ENCODE results near the gene HIF3A.

HIF3A gene

DNA sequence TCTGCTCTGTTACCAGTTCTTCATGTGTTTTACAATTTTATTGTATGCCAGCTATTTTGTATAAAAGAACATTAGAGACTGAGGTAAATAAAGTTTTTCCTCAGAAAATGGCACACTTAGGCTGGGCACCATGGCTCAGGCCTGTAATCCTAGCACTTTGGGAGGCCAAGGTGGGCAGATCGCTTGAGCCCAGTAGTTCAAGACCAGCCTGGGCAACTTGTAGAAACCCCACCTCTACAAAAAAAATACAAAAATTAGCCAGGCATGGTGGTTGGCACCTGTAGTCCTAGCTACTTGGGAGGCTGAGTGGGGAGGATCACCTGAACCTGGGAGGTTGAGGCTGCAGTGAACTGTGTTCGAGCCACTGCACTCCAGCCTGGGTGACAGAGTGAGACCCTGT lies 84.5 kb downstream of the HIF3A start:
- Histone ChIP-seq H3K9me3 (no peaks in the 10 kb centered on the region), H3K36me3 (peaks cover 11 to 60% (median 58%) of the 10 kb centered on the region in 3 donors), H3K27me3 (no peaks in the 10 kb centered on the region), H3K4me1 (peaks cover 5 to 49% (median 27%) of the 10 kb centered on the region in 4 donors), H3K27ac (peak overlapping the region; percentile 22 to 23), H3K4me3 (no peak overlapping the region)
- intact Hi-C loops (cut with DNase I; ENCODE audit: low total_unique reads): no loop called here
- peak in 1 of 2 donors; percentile 21 for DNase-seq
- TF ChIP-seq, protein P1, sequence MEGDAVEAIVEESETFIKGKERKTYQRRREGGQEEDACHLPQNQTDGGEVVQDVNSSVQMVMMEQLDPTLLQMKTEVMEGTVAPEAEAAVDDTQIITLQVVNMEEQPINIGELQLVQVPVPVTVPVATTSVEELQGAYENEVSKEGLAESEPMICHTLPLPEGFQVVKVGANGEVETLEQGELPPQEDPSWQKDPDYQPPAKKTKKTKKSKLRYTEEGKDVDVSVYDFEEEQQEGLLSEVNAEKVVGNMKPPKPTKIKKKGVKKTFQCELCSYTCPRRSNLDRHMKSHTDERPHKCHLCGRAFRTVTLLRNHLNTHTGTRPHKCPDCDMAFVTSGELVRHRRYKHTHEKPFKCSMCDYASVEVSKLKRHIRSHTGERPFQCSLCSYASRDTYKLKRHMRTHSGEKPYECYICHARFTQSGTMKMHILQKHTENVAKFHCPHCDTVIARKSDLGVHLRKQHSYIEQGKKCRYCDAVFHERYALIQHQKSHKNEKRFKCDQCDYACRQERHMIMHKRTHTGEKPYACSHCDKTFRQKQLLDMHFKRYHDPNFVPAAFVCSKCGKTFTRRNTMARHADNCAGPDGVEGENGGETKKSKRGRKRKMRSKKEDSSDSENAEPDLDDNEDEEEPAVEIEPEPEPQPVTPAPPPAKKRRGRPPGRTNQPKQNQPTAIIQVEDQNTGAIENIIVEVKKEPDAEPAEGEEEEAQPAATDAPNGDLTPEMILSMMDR (IDR thresholded peaks at IDR 0.05): no peak

DNA sequence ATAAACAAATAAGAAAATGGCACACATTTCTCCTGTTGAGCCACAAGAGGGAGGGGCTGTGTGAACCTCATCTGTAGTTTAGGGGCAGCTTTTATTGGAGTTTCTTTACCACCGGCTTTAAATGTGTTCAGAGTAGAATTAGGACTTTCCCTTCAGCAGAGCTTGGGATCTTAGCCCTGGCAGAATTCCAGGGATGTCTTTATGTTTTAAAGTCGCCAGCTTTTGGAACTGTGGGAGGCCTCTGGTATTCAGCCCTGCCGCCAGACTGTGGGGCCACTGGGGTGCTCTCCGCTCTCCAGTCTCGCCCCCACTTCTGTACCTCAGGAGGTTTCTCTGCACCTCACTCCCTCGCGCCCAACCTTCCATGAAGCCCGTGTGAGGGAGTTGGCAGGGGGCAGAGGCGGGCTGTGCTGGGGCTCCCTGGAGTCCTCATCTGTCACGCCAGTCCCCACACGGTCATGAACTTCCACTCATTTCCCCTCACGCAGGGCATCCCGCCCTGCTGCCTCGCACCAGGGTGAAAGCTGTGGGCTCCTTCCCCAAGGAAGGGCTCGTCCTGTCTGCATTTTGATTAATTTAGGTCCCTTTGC lies 85.0 kb downstream of the HIF3A start:
- no peaks in the 10 kb centered on the region for H3K27me3 ChIP-seq
- TF ChIP-seq, protein P1 (IDR thresholded peaks at IDR 0.05): no peak
- peak overlapping the region; percentile 22 to 23 for H3K27ac ChIP-seq
- no peak overlapping the region for H3K4me3 ChIP-seq
- peaks cover 5 to 48% (median 27%) of the 10 kb centered on the region in 4 donors for H3K4me1 ChIP-seq
- intact Hi-C loops (cut with DNase I; ENCODE audit: low total_unique reads): no loop called here
- H3K9me3 ChIP-seq: no peaks in the 10 kb centered on the region
- no peak for DNase-seq
- H3K36me3 ChIP-seq: peaks cover 6 to 60% (median 58%) of the 10 kb centered on the region in 3 donors

DNA sequence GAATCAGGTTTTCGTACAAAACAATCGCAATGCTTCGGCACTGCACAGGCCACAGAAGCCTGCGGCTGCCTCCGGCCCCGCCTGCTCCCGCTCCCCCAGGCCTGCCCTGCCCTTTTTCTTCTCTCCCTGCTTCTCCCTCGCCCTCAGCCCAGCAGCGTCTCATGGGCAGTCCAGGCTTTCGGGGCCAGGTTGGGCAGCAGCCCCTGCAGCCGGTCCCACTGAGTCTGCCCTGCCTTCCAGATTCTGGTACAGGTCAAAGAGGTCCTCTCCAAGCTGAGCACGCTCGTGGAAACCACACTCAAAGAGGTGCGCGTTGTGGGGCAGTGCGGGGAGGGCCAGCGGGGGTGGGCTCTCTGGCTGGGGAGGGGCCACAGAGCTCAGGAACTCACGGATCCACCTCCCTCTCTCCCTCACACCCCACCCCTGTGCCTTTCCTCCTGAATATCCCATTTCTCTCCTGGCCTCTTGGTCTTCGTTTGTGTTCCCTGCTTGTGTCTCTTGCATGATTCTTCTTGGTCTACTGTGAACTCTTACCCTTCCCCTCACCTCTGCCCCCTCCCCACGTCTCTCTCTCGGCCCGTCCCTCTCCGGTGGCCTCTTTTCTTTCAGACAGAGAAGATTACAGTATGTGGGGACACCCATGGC lies 86.5 kb downstream of the HIF3A start:
- intact Hi-C loops (cut with DNase I; ENCODE audit: low total_unique reads): no loop called here
- H3K4me3 ChIP-seq: no peak overlapping the region
- H3K4me1 ChIP-seq: peaks cover 5 to 33% (median 16%) of the 10 kb centered on the region in 4 donors
- H3K27ac ChIP-seq: no peak overlapping the region
- peaks cover 14 to 68% (median 66%) of the 10 kb centered on the region in 3 donors for H3K36me3 ChIP-seq
- no peak for DNase-seq
- H3K9me3 ChIP-seq: no peaks in the 10 kb centered on the region
- no peaks in the 10 kb centered on the region for H3K27me3 ChIP-seq
- TF ChIP-seq, protein P1 (IDR thresholded peaks at IDR 0.05): no peak

DNA sequence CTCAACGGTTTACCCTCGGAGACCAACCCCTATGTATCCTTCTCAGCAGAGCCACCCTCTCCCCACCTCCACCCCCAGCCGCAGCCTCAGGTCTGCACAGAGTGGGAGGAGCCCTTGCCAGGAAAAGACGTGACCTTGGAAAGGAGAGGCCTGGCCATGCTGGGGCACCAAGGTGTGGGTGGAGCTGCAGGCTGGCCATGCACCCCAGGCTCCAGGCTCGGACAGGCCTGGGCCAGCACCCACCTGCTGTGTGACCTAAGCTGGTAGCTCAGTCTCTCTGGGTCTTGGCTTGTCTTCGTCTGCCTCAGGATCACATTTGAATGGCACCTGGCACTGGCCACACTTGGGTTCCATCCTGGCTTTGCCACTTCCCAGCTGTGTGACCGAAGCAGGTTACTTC lies 87.0 kb downstream of the HIF3A start:
- H3K4me3 ChIP-seq: no peak overlapping the region
- peaks cover 19 to 73% (median 72%) of the 10 kb centered on the region in 3 donors for H3K36me3 ChIP-seq
- no peaks in the 10 kb centered on the region for H3K9me3 ChIP-seq
- intact Hi-C loops (cut with DNase I; ENCODE audit: low total_unique reads): no loop called here
- H3K27ac ChIP-seq: no peak overlapping the region
- DNase-seq: no peak
- TF ChIP-seq, protein P1 (IDR thresholded peaks at IDR 0.05): no peak
- H3K4me1 ChIP-seq: peaks cover 3 to 28% (median 11%) of the 10 kb centered on the region in 4 donors
- H3K27me3 ChIP-seq: no peaks in the 10 kb centered on the region

GRCh38 chr19:46384396-46384795 lies 87.6 kb downstream of the HIF3A start:
- DNase-seq: peak in 1 of 2 donors; percentile 54
- Histone ChIP-seq H3K9me3 (no peaks in the 10 kb centered on the region), H3K27ac (no peak overlapping the region), H3K4me1 (peaks cover 0 to 22% (median 7%) of the 10 kb centered on the region in 4 donors), H3K4me3 (no peak overlapping the region), H3K36me3 (peaks cover 22 to 79% (median 78%) of the 10 kb centered on the region in 3 donors), H3K27me3 (no peaks in the 10 kb centered on the region)
- intact Hi-C loops (cut with DNase I; ENCODE audit: low total_unique reads): no loop called here
- TF ChIP-seq, protein P1 (IDR thresholded peaks at IDR 0.05): no peak

Data from tibial artery (tissue), 4 donors.